PC-9 (cell line): Measurements from ENCODE around the gene TMEM50A.

Experiments
- EZH2 ChIP-seq: fragments of 200-600 bp; sonication (generic); IDR thresholded peaks from 2 replicates; pipeline ENCODE4 v1.8.0; 2017; ENCODE audit warnings: antibody characterized with exemption, low read depth
- TF ChIP-seq, protein P1 (sequence below): fragments of 200-600 bp; sonication (generic); conservative IDR thresholded peaks from 2 replicates; pipeline ENCODE4 v1.6.1; 2017; ENCODE audit warnings: mixed run types, antibody characterized with exemption, mild to moderate bottlenecking, moderate library complexity

- TF ChIP-seq, protein P1, sequence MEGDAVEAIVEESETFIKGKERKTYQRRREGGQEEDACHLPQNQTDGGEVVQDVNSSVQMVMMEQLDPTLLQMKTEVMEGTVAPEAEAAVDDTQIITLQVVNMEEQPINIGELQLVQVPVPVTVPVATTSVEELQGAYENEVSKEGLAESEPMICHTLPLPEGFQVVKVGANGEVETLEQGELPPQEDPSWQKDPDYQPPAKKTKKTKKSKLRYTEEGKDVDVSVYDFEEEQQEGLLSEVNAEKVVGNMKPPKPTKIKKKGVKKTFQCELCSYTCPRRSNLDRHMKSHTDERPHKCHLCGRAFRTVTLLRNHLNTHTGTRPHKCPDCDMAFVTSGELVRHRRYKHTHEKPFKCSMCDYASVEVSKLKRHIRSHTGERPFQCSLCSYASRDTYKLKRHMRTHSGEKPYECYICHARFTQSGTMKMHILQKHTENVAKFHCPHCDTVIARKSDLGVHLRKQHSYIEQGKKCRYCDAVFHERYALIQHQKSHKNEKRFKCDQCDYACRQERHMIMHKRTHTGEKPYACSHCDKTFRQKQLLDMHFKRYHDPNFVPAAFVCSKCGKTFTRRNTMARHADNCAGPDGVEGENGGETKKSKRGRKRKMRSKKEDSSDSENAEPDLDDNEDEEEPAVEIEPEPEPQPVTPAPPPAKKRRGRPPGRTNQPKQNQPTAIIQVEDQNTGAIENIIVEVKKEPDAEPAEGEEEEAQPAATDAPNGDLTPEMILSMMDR = no peak
- TF ChIP-seq EZH2 = no peak
These were observed 18.7 kb downstream of the TMEM50A start for GRCh38 chr1:25356848-25357247.
